OCI-LY1 (cell line): ENCODE results near the gene IMP3.

ENCODE experiments used
- H2AFZ ChIP-seq: fragments of 200-600 bp; sonication (generic), shearing (Covaris generic); 2 replicates; pipeline ENCODE4 v1.6.0; 2014; ENCODE audit warnings: antibody characterized with exemption, mild to moderate bottlenecking, low read length
- H3F3A ChIP-seq: fragments of 200-600 bp; sonication (generic), shearing (Covaris generic); 2 replicates; pipeline ENCODE4 v1.6.0; 2014; ENCODE audit warnings: mild to moderate bottlenecking, antibody characterized with exemption, low read length, moderate library complexity; ENCODE audit not compliant: insufficient read depth
- H3K27ac ChIP-seq: fragments of 200-600 bp; sonication (generic); 2 replicates; pipeline ENCODE4 v1.5.1; 2014; ENCODE audit warnings: low read length, mixed run types, mild to moderate bottlenecking, low read depth; ENCODE audit not compliant: poor library complexity, severe bottlenecking
- H3K27me3 ChIP-seq: fragments of 200-600 bp; sonication (generic); 2 replicates; pipeline ENCODE4 v1.6.0; 2014; ENCODE audit warnings: antibody characterized with exemption, mild to moderate bottlenecking, low read length, moderate library complexity; ENCODE audit not compliant: insufficient read depth
- H3K36me3 ChIP-seq: fragments of 200-600 bp; sonication (generic); 2 replicates; pipeline ENCODE4 v1.6.1; 2014; ENCODE audit warnings: mild to moderate bottlenecking, antibody characterized with exemption, low read length, moderate library complexity, mixed read lengths; ENCODE audit not compliant: insufficient read depth
- H3K4me1 ChIP-seq: fragments of 200-600 bp; sonication (generic); 2 replicates; pipeline ENCODE4 v1.5.1; 2014; ENCODE audit warnings: mild to moderate bottlenecking, low read length, moderate library complexity; ENCODE audit not compliant: insufficient read depth, severe bottlenecking
- H3K4me2 ChIP-seq: fragments of 200-600 bp; sonication (generic), shearing (Covaris generic); 2 replicates; pipeline ENCODE4 v1.6.1; 2014; ENCODE audit warnings: low read length
- H3K4me3 ChIP-seq: fragments of 200-600 bp; sonication (generic); 2 replicates; pipeline ENCODE4 v1.5.1; 2014; ENCODE audit warnings: low read length, low read depth, mild to moderate bottlenecking, mixed read lengths; ENCODE audit not compliant: poor library complexity, severe bottlenecking
- H3K79me2 ChIP-seq: fragments of 200-600 bp; shearing (Covaris generic); 2 replicates; pipeline ENCODE4 v1.6.1; 2016; ENCODE audit warnings: mixed run types, low read length, mixed read lengths; ENCODE audit not compliant: insufficient read depth
- H3K9ac ChIP-seq: fragments of 200-600 bp; sonication (generic), shearing (Covaris generic); 2 replicates; pipeline ENCODE4 v1.6.1; 2014; ENCODE audit warnings: mild to moderate bottlenecking, low read length, mixed read lengths
- H3K9me2 ChIP-seq: fragments of 200-600 bp; sonication (generic), shearing (Covaris generic); 2 replicates; pipeline ENCODE4 v1.6.1; 2014; ENCODE audit warnings: low read depth, mild to moderate bottlenecking, low read length, mixed read lengths
- H3K9me3 ChIP-seq: fragments of 200-600 bp; shearing (Covaris generic); 2 replicates; pipeline ENCODE4 v1.6.1; 2014; ENCODE audit warnings: low read length, mixed read lengths
- H4K20me1 ChIP-seq: fragments of 200-600 bp; sonication (generic), shearing (Covaris generic); 2 replicates; pipeline ENCODE4 v1.6.0; 2016; ENCODE audit warnings: mild to moderate bottlenecking, low read length; ENCODE audit not compliant: insufficient read depth
- CTCF ChIP-seq: fragments of 200-600 bp; sonication (generic), shearing (Covaris generic); IDR thresholded peaks from 2 replicates; pipeline ENCODE4 v1.5.1; 2017; ENCODE audit warnings: mild to moderate bottlenecking, antibody characterized with exemption, low read length, moderate library complexity, mixed read lengths
- EZH2 ChIP-seq: fragments of 200-600 bp; sonication (generic), shearing (Covaris generic); IDR thresholded peaks from 2 replicates; pipeline ENCODE4 v1.8.0; 2017; ENCODE audit warnings: borderline replicate concordance, mixed run types, mild to moderate bottlenecking, antibody characterized with exemption, low read length, moderate library complexity, mixed read lengths

The IMP3 gene

GRCh38 chr15:75598361-75598760 lies 41.7 kb downstream of the IMP3 start:
- no peak overlapping the region for H3K4me2 ChIP-seq
- no peaks in the 10 kb centered on the region for H3K4me1 ChIP-seq
- no peaks in the 10 kb centered on the region for H3K9me2 ChIP-seq
- TF ChIP-seq CTCF (no peak), EZH2 (no peak)
- no peaks in the 10 kb centered on the region for H3K9me3 ChIP-seq
- peaks cover 48% of the 10 kb centered on the region for H3K36me3 ChIP-seq
- H3F3A ChIP-seq: no peaks in the 10 kb centered on the region
- no peaks in the 10 kb centered on the region for H4K20me1 ChIP-seq
- no peak overlapping the region for H2AFZ ChIP-seq
- no peak overlapping the region for H3K9ac ChIP-seq
- H3K27ac ChIP-seq: no peak overlapping the region
- H3K27me3 ChIP-seq: no peaks in the 10 kb centered on the region
- H3K4me3 ChIP-seq: no peak overlapping the region
- no peaks in the 10 kb centered on the region for H3K79me2 ChIP-seq

- no peaks in the 10 kb centered on the region for H4K20me1 ChIP-seq
- no peaks in the 10 kb centered on the region for H3K27me3 ChIP-seq
- peaks cover 48% of the 10 kb centered on the region for H3K36me3 ChIP-seq
- H3K9ac ChIP-seq: no peak overlapping the region
- no peaks in the 10 kb centered on the region for H3F3A ChIP-seq
- no peak overlapping the region for H3K4me3 ChIP-seq
- no peaks in the 10 kb centered on the region for H3K79me2 ChIP-seq
- TF ChIP-seq EZH2: no peak
- peak; percentile 62 for TF ChIP-seq CTCF
- no peaks in the 10 kb centered on the region for H3K4me1 ChIP-seq
- no peak overlapping the region for H3K4me2 ChIP-seq
- H2AFZ ChIP-seq: no peak overlapping the region
- H3K9me2 ChIP-seq: no peaks in the 10 kb centered on the region
- no peaks in the 10 kb centered on the region for H3K9me3 ChIP-seq
- H3K27ac ChIP-seq: no peak overlapping the region
Observed at GRCh38 chr15:75597667-75598341, 42.2 kb downstream of the IMP3 start.

- Histone ChIP-seq H3K9me3 (no peaks in the 10 kb centered on the region), H3K79me2 (no peaks in the 10 kb centered on the region), H4K20me1 (no peaks in the 10 kb centered on the region), H2AFZ (no peak overlapping the region), H3K27ac (no peak overlapping the region), H3K36me3 (peaks cover 48% of the 10 kb centered on the region), H3F3A (no peaks in the 10 kb centered on the region), H3K9me2 (no peaks in the 10 kb centered on the region), H3K4me1 (no peaks in the 10 kb centered on the region), H3K4me3 (no peak overlapping the region), H3K9ac (no peak overlapping the region), H3K4me2 (no peak overlapping the region), H3K27me3 (no peaks in the 10 kb centered on the region)
- TF ChIP-seq CTCF: no peak
- TF ChIP-seq EZH2: no peak
Observed at GRCh38 chr15:75596703-75597345, 43.2 kb downstream of the IMP3 start.
